Heart left ventricle (tissue), 13 donors: ENCODE data around the gene KATNAL1.

Experiments
- POLR2A ChIP-seq, 2 donors: fragments of 450-650 bp; IDR thresholded peaks; one replicate each; pipeline ENCODE4 v1.6.1; 2017; ENCODE audit warnings: antibody characterized with exemption in 2 of 2, mild to moderate bottlenecking in 2 of 2, moderate library complexity in 2 of 2
- TF ChIP-seq, protein P1 (sequence below), 12 donors: fragments of 200-600 bp; sonication (generic) in 4 of 12; IDR thresholded peaks; one replicate each; pipeline versions ENCODE4 v1.5.0 to v1.8.0; 2018 to 2022; ENCODE audit warnings: antibody characterized with exemption in 12 of 12, mild to moderate bottlenecking in 5 of 12
- donor health status: ischemic (EF 13 %, LVEDD 7.1; RV severe dilation, severe dysfunction).
- donor health status: DM: no; HTN: yes; CAD: no.
- donor health status: DM: no; HTN: no; CAD: no.
- donor health status: ischemic (EF 25% LVEDD 6.9; RV normal size, moderate dysfunction).
- donor health status: ischemic (EF 25% LVEDD 5.7; RV mildly dilated, moderate dysfunction).
- donor health status: ischemic (EF 35%, LVEDD 5.7; RV mildly dilated, moderate dysfunction).
- donor health status: nonischemic (EF 11% LVEDD 7.7; RV severe dilation, severe dysfunction).
- donor health status: DM: yes; HTN: yes; CAD: no.
- donor health status: PGD.
- donor health status: ischemic (EF 29% LVEDD 5.4; RV normal size, mild dysfunction).
- donor health status: nonischemic (EF 23%, LVEDD 6.1; RV moderate dilation, normal function).

DNA sequence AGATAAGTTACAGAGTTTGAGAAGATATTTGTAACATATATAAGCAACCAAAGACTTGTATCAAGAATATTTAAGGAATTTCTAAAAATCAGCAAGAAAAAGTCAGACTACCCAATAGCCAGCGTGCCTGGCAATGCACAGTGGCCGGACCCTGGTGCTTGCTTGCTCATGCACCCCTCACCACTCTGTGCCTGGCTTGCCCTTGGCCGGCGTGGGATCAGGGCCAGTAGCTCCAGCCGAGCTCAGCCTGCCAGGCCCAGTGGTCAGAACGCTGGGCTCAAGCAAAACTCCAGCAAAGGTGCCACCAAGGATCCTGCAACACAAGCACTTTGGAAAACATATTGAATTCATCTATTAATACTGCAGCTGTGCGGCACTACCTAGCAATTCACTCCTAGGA, 95.1 kb downstream of the KATNAL1 start:
- TF ChIP-seq, protein P1, sequence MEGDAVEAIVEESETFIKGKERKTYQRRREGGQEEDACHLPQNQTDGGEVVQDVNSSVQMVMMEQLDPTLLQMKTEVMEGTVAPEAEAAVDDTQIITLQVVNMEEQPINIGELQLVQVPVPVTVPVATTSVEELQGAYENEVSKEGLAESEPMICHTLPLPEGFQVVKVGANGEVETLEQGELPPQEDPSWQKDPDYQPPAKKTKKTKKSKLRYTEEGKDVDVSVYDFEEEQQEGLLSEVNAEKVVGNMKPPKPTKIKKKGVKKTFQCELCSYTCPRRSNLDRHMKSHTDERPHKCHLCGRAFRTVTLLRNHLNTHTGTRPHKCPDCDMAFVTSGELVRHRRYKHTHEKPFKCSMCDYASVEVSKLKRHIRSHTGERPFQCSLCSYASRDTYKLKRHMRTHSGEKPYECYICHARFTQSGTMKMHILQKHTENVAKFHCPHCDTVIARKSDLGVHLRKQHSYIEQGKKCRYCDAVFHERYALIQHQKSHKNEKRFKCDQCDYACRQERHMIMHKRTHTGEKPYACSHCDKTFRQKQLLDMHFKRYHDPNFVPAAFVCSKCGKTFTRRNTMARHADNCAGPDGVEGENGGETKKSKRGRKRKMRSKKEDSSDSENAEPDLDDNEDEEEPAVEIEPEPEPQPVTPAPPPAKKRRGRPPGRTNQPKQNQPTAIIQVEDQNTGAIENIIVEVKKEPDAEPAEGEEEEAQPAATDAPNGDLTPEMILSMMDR (IDR thresholded peaks at IDR 0.05) = no peak
- no peak for TF ChIP-seq POLR2A (IDR thresholded peaks at IDR 0.05)
